Omental fat pad (tissue), 4 donors: ENCODE results near the gene PRELID3B. TPM values are rescaled to one million over a fixed set of nuclear protein-coding genes. Genes with fewer than 3 reads are reported as not detected.

Source experiments
- ATAC-seq: fragments of 150-250 bp; one replicate; pipeline ENCODE4 v1.9.1; 2016; ENCODE audit warnings: mild to moderate bottlenecking, moderate library complexity; ENCODE audit not compliant: low FRiP score
- DNase-seq: peaks from one replicate; pipeline ENCODE4 v3.0.0-alpha.2; 2019; ENCODE audit warnings: low spot score
- total RNA-seq, 4 donors: library from RNA; depleted of rRNA; stranded (reverse); fragments of >200 nt; gene quantifications; one replicate each; pipeline ENCODE4 v1.1.0, GENCODE V29; 2016
- TF ChIP-seq, protein P1 (sequence below), 3 donors: fragments of 450-650 bp; IDR thresholded peaks; one replicate each; pipeline ENCODE4 v1.5.1; 2016 to 2017; ENCODE audit warnings: antibody characterized with exemption in 3 of 3, mild to moderate bottlenecking in 3 of 3, moderate library complexity in 2 of 3

PRELID3B gene
- total RNA-seq, 4 donors from 2014 or later: 33.1 to 71.1 (median 51.2) TPM

DNA sequence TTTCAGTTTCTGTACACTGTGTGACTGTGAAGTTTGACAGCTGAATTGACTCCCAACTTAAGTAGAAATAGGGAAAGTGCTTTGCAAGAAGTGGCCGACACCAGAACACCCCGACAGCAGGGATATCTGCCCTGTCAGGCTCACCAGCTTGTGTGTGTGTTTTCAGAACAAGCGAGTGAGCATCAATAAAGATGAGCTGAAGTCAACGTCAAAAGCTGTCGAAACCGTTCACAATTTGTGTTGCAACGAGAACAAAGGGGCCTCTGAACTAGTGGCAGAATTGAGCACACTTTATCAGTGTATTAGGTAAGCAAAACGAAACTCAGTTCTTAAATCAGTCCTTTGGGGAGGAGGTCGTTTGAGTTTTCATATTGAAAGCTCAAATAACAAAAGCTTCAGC, 50.9 kb downstream of the PRELID3B start:
- TF ChIP-seq, protein P1, sequence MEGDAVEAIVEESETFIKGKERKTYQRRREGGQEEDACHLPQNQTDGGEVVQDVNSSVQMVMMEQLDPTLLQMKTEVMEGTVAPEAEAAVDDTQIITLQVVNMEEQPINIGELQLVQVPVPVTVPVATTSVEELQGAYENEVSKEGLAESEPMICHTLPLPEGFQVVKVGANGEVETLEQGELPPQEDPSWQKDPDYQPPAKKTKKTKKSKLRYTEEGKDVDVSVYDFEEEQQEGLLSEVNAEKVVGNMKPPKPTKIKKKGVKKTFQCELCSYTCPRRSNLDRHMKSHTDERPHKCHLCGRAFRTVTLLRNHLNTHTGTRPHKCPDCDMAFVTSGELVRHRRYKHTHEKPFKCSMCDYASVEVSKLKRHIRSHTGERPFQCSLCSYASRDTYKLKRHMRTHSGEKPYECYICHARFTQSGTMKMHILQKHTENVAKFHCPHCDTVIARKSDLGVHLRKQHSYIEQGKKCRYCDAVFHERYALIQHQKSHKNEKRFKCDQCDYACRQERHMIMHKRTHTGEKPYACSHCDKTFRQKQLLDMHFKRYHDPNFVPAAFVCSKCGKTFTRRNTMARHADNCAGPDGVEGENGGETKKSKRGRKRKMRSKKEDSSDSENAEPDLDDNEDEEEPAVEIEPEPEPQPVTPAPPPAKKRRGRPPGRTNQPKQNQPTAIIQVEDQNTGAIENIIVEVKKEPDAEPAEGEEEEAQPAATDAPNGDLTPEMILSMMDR (IDR thresholded peaks at IDR 0.05): no peak
- DNase-seq: no peak
- ATAC-seq: no peak

DNA sequence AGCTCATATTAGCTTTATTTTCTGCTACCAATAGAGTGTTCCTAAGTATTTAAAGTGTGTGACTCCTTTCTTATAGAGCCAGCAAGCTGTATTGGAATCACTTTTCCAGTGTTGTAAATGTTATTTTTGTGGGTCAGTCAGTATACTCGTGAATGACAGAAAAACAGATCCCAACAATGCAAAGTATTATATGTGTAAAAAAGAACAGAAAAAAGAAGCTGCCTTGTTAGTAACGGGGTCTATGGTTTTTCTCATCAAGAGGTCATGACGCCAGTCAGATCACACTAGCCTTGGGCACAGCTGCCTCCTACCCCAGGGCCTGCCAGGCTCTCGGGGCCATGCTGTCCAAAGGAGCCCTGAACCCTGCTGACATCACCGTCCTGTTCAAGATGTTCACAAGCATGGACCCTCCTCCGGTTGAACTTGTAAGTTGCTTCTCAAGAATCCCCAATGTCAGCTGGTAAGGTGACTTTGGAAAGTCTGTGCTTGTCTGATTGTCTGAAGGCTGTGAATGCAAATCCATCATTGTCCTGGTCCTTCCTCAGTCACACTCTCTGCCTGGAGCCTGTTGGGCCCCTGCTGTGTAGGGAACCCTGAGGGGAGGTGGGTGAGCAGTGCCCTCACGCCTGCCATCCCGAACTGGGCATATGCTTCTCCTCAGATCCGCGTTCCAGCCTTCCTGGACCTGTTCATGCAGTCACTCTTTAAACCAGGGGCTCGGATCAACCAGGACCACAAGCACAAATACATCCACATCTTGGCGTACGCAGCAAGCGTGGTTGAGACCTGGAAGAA, 51.7 kb downstream of the PRELID3B start:
- ATAC-seq: no peak
- no peak for DNase-seq
- TF ChIP-seq, protein P1 (IDR thresholded peaks at IDR 0.05): no peak

DNA sequence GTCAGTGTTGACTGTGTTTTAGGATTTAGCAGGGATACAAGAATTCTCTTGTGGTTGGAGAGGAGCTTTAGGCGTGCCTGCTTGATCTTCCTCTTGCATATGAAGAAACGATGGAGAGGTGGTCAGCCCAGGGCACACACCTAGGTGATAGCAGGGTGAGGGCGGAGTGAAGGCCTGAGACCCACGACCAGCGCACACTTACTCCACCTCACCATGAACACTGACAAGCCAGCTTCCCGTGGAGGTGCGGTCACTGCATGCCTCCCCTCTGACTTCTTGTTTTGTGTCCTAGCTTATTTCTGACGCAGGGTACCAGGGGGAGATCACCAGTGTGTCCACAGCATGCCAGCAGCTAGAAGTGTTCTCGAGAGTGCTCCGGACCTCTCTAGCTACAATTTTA, 53.4 kb downstream of the PRELID3B start:
- TF ChIP-seq, protein P1 (IDR thresholded peaks at IDR 0.05): no peak
- ATAC-seq (no peak), DNase-seq (no peak)

DNA sequence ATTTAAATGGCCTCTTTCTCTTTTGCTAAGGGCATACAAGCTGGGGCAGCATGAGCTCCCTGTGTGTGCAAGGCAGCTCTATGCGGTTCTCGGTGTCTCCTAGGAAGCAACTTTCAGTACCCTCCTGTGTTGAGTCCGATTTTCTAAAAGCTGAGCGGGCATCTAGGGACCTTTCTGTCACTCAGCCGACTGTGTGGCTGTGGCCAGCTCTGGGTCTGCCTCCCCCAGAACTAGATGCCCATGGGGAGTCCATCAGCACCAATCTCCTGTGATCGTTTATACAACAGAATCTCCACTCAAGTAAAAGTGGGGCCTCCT, 54.1 kb downstream of the PRELID3B start:
- ATAC-seq (no peak), DNase-seq (no peak)
- TF ChIP-seq, protein P1 (IDR thresholded peaks at IDR 0.05): no peak

DNA sequence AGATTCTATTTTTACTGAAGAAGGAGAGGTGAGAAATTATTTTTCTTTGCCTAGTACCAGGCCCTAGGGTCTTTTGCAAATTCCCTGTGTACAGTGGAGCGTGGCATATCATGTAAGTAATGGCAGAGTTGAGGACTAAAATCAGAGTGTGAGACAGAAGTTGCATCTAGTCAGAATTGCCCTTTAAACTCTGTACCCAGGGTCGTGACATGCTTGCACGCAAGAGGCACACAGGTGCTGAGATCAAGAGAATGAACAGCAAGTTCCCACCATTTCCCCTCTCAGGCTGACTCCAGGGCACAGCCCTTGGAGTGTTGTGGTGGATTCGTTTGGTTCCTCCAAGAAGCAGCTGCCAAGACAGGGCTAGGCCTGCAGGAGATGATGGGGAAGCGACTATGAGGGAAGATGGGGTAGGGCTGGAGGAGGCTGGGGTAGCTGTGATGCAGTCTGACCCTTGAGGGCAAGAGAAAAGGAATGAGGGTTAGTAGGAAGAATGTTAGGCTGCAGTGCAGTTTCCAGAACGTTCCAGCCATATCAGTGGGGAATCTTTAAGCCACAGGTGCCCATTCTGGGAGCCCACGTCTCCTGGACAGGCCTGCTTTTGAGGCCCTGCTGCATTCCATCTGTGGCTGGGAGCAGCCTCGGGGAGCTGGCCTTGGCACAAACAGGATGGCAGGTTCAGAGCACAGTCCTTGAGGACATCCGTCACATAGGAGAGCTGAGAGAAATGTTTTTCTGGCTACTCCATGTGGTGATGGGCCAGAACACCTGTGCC, 54.6 kb downstream of the PRELID3B start:
- no peak for DNase-seq
- no peak for ATAC-seq

DNA sequence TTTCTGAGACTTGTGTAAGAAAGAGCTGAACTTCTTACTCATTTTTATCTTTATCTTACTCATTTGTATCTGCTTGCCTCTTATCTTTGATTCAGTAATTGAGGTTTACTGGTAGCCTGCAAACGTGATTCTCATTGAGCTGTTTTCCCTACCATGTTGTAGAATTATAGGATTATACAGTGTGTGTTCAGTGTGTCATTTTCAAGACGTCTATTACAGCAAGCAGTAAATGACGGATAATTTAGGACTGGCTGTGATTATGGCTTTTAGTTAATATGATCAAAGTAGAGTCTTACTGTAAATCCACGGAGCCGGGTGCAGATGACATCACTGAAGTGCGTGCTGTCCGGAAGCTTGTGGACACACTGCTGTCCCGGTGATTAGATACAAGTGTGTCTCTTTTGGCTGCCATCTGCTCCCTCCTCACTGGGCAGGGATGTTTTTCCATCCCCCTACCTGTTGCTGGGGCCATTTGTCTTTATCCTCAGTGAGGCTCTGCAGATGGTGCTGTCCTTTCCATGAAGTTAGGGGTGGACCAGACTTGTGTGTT, 55.5 kb downstream of the PRELID3B start:
- TF ChIP-seq, protein P1 (IDR thresholded peaks at IDR 0.05): no peak
- ATAC-seq (no peak), DNase-seq (no peak)

More for the DNA sequence above, 54.6 kb downstream of the PRELID3B start:
- TF ChIP-seq, protein P1 (IDR thresholded peaks at IDR 0.05): no peak
